Stimulated activated CD4-positive, alpha-beta T cell treated with anti-CD3 and anti-CD28 coated beads, TNF-alpha, amount 100 ng/mL, for 24 hours (primary cell): Measurements from ENCODE around the gene DNPEP.
"Not testable (repeated sequence)": the region's sequence is repeated elsewhere in the genome, so short reads cannot be mapped to it uniquely, and the experiment has no call there.

ENCODE experiments used
- DNase-seq, 3 experiments: peaks; one replicate each; pipeline ENCODE4 v3.0.0-alpha.2; 2020; ENCODE audit warnings: low read depth in 3 of 3

The DNPEP gene

DNA sequence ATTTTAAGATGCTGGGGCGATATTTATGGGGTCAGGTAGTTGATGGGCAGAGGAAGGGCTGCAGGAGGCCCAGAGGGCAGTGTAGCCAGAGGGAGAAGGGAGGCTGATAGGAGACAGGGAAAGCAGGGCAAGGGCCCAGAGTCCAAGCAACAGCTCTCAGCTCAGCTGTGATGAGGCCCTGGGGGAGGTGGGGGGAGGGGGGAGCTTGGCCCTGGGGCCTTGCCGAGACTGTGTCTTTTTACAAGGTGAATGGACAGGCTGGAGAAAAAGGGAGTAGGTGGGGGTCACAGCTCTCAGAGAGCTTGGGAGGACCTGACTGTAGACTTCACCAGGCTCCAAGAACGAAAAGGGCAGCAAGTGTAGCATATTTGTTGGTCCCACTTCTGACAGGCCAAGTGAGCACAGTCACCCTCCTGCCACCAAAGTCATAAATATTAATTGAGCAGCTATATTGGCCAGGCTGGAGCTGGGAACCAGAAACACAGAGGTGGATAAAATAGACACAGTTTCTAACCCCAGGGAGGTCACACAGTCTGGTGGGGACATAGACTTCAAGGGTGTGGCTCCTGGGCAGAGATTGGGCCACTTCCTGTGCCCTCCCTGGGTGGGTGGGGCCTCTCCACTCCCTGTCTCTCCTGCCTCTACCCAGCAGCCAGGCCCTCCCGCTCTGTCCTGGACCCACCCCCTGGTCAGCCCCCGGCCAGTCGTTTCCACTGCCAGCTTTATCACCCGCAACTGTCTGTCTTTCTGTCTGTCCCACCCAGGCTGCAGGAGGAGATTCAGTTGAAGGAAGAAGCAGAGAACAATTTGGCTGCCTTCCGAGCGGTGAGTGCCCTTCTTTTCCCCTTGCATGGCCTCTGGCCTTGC lies 31.9 kb upstream of the DNPEP start:
- no peak for DNase-seq

DNA sequence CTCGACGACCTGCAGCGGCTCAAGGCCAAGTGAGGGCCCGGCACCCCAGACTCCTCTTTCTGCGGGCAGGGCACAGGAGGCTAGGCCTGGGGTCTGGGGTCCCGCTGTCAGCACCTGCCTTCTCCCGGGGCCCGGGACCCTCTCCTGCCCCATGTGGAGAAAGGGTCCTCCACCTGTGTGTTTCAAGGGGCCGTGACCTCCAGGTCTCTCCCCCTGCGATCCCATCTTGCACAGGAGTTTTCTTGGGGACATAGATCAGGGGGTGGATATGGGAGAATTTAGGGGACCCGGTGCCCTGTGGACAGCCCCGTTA lies 31.3 kb upstream of the DNPEP start:
- DNase-seq = no peak

DNA sequence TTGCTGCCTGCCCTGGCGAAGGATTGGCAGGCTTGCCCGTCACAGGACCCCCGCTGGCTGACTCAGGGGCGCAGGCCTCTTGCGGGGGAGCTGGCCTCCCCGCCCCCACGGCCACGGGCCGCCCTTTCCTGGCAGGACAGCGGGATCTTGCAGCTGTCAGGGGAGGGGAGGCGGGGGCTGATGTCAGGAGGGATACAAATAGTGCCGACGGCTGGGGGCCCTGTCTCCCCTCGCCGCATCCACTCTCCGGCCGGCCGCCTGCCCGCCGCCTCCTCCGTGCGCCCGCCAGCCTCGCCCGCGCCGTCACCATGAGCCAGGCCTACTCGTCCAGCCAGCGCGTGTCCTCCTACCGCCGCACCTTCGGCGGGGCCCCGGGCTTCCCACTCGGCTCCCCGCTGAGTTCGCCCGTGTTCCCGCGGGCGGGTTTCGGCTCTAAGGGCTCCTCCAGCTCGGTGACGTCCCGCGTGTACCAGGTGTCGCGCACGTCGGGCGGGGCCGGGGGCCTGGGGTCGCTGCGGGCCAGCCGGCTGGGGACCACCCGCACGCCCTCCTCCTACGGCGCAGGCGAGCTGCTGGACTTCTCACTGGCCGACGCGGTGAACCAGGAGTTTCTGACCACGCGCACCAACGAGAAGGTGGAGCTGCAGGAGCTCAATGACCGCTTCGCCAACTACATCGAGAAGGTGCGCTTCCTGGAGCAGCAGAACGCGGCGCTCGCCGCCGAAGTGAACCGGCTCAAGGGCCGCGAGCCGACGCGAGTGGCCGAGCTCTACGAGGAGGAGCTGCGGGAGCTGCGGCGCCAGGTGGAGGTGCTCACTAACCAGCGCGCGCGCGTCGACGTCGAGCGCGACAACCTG lies 30.7 kb upstream of the DNPEP start, which contains the start of gene DES:
DES (plus strand) TSS at position 223 of the 857 bp plus-strand sequence; CDS start at position 309, 86 bp downstream.
- no peak for DNase-seq

DNA sequence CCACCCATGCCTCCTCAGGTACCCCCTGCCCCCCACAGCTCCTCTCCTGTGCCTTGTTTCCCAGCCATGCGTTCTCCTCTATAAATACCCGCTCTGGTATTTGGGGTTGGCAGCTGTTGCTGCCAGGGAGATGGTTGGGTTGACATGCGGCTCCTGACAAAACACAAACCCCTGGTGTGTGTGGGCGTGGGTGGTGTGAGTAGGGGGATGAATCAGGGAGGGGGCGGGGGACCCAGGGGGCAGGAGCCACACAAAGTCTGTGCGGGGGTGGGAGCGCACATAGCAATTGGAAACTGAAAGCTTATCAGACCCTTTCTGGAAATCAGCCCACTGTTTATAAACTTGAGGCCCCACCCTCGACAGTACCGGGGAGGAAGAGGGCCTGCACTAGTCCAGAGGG lies 29.7 kb upstream of the DNPEP start:
- no peak for DNase-seq

GRCh38 chr2:219416938-219417337 lies 29.2 kb upstream of the DNPEP start:
- no peak for DNase-seq

DNA sequence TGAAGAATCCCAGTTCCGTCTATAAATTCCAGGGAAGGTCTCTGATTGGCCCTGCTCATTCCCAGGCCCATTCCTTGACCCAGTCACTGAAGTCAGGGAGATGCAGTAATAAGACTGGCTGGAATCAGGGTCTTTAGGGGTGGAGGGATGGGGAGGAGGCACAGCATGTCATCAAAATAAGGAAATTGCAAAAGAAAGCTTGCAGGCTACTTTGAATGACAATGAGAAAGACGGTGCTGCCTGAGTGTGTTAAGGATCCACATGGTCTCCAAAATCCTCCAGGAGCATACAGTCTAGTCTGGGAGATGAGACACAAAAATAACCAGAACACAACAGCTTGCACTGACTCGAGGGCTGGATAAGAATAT lies 28.5 kb upstream of the DNPEP start:
- no peak for DNase-seq

DNA sequence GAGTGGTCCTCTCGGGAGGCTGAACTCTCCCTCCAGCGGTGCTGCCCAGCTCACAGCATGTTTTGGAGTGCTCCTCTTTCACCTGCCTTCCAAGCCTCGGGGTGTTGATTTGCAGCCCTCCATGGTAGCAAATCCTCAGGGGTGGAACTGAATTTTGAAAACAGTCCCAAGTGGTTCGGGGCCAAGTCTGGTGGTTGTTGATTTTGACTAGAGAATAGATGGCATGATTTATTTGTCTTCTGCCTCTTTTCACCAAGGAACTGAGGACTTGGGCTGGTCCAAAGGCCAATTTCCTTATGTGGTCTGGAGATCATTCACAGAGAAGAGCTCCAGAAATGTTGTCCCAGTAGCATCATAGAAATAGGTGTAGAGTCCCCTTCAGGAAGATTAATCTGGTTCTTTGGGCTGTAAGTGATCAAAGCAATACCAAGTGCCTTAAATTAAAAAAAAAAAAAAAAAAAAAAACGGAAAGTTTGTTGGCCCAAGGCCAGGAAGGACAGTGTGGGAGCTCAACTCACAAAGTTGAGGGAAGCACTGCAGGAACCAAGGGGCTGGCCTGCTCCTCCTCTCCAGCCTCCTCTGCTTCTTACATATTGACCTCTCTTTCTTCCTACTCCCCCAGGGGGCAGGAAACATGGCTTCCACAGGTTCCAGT lies 28.0 kb upstream of the DNPEP start:
- no peak for DNase-seq

- DNase-seq = no peak
These were observed 27.1 kb upstream of the DNPEP start for GRCh38 chr2:219414857-219415256.

- DNase-seq = no peak
These were observed 22.7 kb upstream of the DNPEP start for GRCh38 chr2:219410390-219410789.

DNA sequence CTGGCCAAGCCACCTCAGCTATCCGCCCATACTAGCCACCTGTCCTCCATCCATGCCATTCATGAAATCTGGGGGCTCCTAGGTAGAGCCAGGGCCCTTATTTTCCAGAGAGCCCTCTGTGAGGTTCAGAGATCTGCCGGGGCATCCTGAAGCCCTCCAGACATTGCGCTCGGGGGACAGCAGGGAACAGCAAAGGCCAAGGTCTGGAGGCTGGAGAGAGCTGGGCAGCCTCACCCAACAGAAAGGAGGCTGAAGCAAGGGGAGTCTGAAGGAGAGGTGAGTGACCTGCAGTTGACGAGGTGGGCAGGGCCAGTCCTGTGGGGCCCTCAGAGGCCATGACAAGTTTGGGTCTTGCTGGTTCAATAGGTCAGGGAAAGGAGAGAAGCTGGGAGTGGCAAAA lies 21.9 kb upstream of the DNPEP start:
- no peak for DNase-seq

DNA sequence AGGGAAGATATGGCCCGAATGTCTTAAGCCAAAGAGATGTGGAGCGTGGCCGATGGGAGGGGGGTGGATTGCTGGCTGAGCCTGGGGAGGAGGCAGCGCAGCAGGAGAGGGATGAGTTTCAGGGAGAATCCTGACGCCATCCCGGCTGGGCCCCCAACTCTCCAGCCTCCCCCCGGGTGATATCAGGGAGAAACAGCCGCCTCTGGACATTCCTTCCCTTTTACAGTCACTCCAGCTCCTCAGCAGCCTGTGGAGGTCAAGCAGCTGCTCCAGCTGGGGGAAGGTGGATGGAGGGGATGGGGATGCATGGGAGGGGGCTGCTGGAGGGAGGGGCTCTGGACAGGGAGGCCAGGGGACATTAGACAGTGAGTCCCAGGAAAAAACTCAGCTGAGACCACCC lies 20.9 kb upstream of the DNPEP start:
- no peak for DNase-seq

DNA sequence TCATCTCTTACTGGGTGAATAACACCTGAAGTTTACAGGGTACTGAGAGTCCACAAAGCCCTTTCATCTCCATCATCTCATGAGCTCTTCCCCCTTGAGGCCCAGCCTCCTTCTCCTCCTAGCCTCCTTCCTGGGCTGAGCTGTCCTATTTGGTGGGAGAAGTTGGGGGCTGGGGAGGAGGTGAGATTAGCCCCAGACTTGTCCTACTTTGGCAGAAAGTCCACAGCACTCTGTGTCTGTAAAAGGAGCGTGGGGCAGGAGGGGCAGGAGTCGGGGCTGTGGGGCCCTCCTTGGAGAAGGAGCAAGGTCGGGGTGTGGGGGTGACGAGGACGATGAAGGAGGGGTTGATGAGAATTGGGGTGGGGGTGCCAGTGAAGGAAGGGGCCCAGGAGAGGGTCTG lies 20.5 kb upstream of the DNPEP start:
- no peak for DNase-seq

- not testable (repeated sequence) for DNase-seq
These were observed 19.6 kb upstream of the DNPEP start for GRCh38 chr2:219407343-219407742.

DNA sequence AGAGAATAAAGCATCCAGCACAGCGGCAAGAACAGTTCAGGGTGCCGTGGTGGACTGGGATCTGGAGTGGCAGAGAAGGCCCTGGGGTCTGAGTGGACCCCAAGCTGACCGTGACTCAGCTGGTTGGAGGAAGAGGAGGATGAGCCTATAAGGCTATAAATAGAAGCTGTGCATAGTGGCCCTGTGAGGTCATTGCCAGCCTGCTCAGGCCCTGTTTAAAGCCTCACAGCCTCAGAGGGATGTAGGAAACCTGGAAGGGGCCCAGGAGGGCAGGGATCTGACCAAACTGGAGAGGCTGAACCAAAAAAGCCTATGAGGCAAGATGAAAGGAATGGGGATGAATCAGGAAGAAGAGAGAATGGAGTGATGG lies 19.1 kb upstream of the DNPEP start:
- no peak for DNase-seq

- DNase-seq = no peak
These were observed 18.5 kb upstream of the DNPEP start for GRCh38 chr2:219405958-219406860.

DNA sequence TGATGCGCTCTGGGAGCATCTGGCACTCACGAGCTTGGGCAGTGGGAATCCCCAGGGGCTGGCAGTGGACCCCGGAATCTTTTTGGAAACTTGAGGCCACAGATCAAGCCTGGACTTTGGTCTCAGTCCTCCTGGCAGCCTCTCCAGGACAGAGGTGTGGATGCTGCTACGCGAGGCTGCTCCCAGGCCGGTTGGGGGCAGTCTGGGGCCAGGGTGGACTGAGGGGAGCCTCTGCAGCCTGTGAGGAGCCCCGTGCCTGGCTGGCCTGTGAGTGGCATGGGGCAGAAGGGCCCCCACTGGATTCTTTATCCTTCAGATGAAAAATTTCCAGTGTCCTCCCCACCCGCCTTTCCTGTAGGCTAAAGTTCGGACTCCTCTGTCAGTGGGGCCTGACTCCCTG lies 17.7 kb upstream of the DNPEP start:
- DNase-seq = no peak

- DNase-seq = no peak
These were observed 17.2 kb upstream of the DNPEP start for GRCh38 chr2:219404954-219405353.

DNA sequence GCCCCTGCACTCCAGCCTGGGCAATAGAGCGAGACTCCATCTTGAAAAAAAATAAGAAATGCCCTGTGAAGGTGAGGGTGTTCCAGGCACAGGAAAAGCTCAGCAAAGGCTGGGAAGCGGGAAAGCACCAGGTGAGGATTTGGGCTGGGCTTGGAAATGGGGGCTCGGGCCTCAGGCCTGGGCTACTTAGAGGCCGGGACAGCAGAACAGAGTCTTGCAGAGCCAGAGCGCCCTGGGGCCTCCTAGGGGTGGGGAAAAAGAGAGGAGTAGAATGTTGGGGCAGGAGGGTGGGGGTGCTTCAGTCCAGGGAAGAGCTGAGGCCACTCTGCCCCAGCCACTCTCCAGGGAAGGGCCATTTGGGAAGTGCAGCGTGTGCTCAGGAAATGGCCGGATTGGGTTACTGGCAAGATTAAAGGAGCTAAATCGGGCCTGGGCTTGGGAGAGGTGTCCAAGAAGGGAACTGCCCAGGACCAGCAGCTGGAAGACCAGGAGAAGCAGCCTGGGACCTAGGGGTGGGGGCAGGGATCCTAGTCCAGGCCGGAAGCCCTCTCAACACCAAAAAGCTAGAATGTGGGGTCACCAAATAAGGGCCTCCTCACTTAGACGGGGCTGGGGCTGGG lies 16.7 kb upstream of the DNPEP start:
- no peak for DNase-seq

- DNase-seq = no peak
These were observed 16.1 kb upstream of the DNPEP start for GRCh38 chr2:219403861-219404260.

GRCh38 chr2:219402665-219403515 lies 15.2 kb upstream of the DNPEP start:
- peak; percentile 15 to 46 (median 32) for DNase-seq
